Left cardiac atrium (tissue), 4 donors: ENCODE measurements around the gene DCAF11. TPM values are rescaled to one million over a fixed set of nuclear protein-coding genes. Genes with fewer than 3 reads are reported as not detected.
A peak's percentile ranks its signal among the peaks of the same experiment; 100 is the strongest.
"Not testable (repeated sequence)": the region's sequence is repeated elsewhere in the genome, so short reads cannot be mapped to it uniquely, and the experiment has no call there.

Experiments
- ATAC-seq, 2 donors: fragments of 200-7000 bp; cut with Tn5 transposase; one replicate each; pipeline ENCODE4 v1.9.1; 2020; ENCODE audit warnings: mild to moderate bottlenecking in 2 of 2, moderate library complexity in 2 of 2
- DNase-seq: peaks from one replicate; pipeline ENCODE4 v3.0.0-alpha.2; 2020
- intact Hi-C, 2 donors: fragments of 100-400 bp; cut with DNase I; formaldehyde crosslinking; loops; one replicate each; pipeline versions ENCODE4 v1.14.1 to v1.15.1; 2022 to 2023
- total RNA-seq, 2 donors: library from RNA; stranded (reverse); fragmentation: NEBNext Ultra II Directional; extraction: Animal tissue kit (Norgen Biotek cat#: 25700); gene quantifications; one replicate each; pipeline ENCODE4 v1.2.1, GENCODE V29; 2021
- donor health status: DM: no; HTN: yes; CAD: no.
- donor health status: DM: no; HTN: yes; CAD: no; lungs with severe emphysema.
- donor health status: DM: yes; HTN: yes; CAD: no.
- donor health status: Dilated cardiomyopathy.

Gene DCAF11
- total RNA-seq, 2 donors from 2014 or later, result 59.6 to 60.2 TPM

- ATAC-seq (peak; percentile 88 to 95), DNase-seq (peak; percentile 94)
- intact Hi-C loops, result loop anchor here in 1 of 2 donors (5.0 kb wide), 1 partner anchor 37 kb away; no protein-coding TSS in a partner anchor
These were observed 20.4 kb upstream of the DCAF11 start, which contains the start of gene PCK2 for GRCh38 chr14:24093901-24094840. PCK2 (plus strand) TSS chr14:24094311; CDS start chr14:24094406, 95 bp downstream.

GRCh38 chr14:24094841-24095270 is 19.7 kb upstream of the DCAF11 start:
- intact Hi-C loops, result loop anchor here in 1 of 2 donors (5.0 kb wide), 1 partner anchor 38 kb away; no protein-coding TSS in a partner anchor
- DNase-seq, result no peak
- ATAC-seq, result no peak

GRCh38 chr14:24095271-24096068 is 19.1 kb upstream of the DCAF11 start:
- DNase-seq, result peak; percentile 69
- peak; percentile 7 to 13 for ATAC-seq
- intact Hi-C loops, result no loop called here

- intact Hi-C loops, result no loop called here
- DNase-seq, result no peak
- ATAC-seq, result no peak
These were observed 17.9 kb upstream of the DCAF11 start for GRCh38 chr14:24096545-24097181.

GRCh38 chr14:24098229-24098926 is 16.2 kb upstream of the DCAF11 start:
- intact Hi-C loops, result no loop called here
- DNase-seq, result no peak
- ATAC-seq, result no peak

- intact Hi-C loops, result no loop called here
- DNase-seq, result no peak
These were observed 15.4 kb upstream of the DCAF11 start for GRCh38 chr14:24098927-24099813.

GRCh38 chr14:24100197-24100981 is 14.2 kb upstream of the DCAF11 start:
- intact Hi-C loops, result no loop called here
- DNase-seq (no peak), ATAC-seq (no peak)

More at GRCh38 chr14:24098927-24099813, 15.4 kb upstream of the DCAF11 start:
- ATAC-seq, result no peak

- intact Hi-C loops, result no loop called here
- DNase-seq (no peak), ATAC-seq (no peak)
These were observed 13.5 kb upstream of the DCAF11 start for GRCh38 chr14:24100982-24101494.

- intact Hi-C loops, result no loop called here
- ATAC-seq (no peak), DNase-seq (no peak)
These were observed 12.1 kb upstream of the DCAF11 start for GRCh38 chr14:24102357-24103048.

- ATAC-seq (no peak), DNase-seq (no peak)
- intact Hi-C loops, result no loop called here
These were observed 11.1 kb upstream of the DCAF11 start for GRCh38 chr14:24103451-24103850.

GRCh38 chr14:24105609-24106239 is 8.9 kb upstream of the DCAF11 start:
- intact Hi-C loops, result loop anchor here in 1 of 2 donors (5.0 kb wide), 1 partner anchor 48 kb away; no protein-coding TSS in a partner anchor
- ATAC-seq, DNase-seq: not testable (repeated sequence)

- ATAC-seq (no peak), DNase-seq (no peak)
- intact Hi-C loops, result loop anchor here in 1 of 2 donors (5.0 kb wide), 1 partner anchor 49 kb away; no protein-coding TSS in a partner anchor
These were observed 7.8 kb upstream of the DCAF11 start for GRCh38 chr14:24106672-24107271.

GRCh38 chr14:24108336-24108874 is 6.2 kb upstream of the DCAF11 start:
- DNase-seq (no peak), ATAC-seq (no peak)
- intact Hi-C loops, result loop anchor here in 1 of 2 donors (5.0 kb wide), 1 partner anchor 51 kb away; no protein-coding TSS in a partner anchor

- no peak for DNase-seq
- ATAC-seq, result no peak
- intact Hi-C loops, result loop anchor here in 1 of 2 donors (5.0 kb wide), 1 partner anchor 37 kb away; the partner anchor contains the start of genes PSME2 and RNF31
These were observed 4.5 kb upstream of the DCAF11 start for GRCh38 chr14:24110060-24110459.
